Inferior parietal cortex (tissue), 1 donor: Measurements from ENCODE around the gene TMEM184B.

Experiments
- DNase-seq: peaks from one replicate; pipeline ENCODE4 v3.0.0-alpha.2; 2016; ENCODE audit errors: extremely low spot score

Gene TMEM184B

DNA sequence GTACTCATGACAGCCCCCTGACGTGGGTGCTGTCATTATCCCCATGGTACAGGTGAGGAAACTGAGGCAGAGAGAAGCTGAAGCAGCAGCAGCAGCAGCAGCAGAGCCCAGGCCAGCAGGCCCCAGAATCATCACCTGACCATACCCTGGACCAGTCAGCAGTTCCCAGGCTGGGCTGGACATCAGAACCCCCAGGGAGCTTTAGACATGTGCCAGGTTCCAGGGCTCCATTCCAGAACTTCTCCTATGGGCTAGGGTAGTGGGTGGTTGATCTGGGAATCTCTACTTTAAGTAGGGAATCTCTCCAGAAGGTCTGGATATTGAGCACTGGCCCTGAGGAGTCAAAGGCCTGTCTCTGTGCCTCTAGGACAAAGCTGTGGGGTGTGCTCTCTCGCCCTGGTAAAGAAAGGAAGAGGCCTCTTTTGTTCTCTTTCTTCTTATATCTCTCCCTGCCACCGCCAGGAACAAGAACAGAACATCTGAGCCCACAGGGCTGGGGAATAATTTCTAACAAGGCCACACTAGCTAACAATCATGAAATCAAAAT is 44.4 kb downstream of the TMEM184B start:
- no peak for DNase-seq

- no peak for DNase-seq
Measured at GRCh38 chr22:38226853-38227649, 45.8 kb downstream of the TMEM184B start.

GRCh38 chr22:38223289-38223960 is 49.4 kb downstream of the TMEM184B start:
- DNase-seq: no peak

GRCh38 chr22:38222797-38223119 is 50.1 kb downstream of the TMEM184B start:
- no peak for DNase-seq

DNA sequence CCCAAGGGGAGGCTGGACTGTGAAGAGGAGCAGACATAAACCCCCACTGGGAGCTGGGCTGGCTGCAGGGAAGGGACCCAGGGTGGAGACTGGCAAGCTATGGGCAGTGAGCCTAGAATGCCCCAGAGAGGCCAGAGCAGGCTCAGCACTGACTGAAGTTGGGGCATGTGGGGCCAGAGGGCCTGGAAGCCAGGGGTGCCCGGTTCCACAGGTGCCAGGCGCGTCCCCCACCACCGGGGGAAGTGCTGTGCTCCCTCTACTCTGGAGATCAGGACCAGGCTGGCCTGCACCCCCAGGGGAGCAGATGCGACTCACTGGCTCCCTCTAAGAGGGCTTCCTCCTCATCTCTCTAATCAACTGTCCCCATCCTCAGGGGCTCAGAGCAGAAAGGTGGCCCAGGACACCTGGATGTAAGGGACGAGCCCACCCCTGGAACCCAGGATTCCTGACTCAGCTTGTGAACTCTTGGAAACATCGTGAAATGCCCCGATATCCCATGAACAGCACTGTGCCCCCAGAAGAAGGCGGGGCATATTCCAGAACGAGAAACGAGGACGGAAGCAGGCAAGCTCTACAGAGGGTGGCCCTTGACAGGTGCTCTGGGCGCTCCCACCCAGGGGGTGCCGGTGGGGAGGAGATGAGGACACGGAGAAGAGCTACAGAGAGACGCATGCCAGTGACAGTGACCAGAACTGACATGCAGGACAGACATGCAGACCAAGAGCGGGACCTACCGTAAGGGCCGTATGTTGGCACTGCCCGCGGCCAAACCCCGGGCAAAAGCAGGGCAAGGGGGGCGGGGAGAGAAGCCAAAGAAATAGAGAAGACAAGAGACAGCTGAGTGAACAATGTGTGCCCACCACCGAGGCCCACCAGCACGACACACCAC is 50.7 kb downstream of the TMEM184B start:
- DNase-seq: no peak

- no peak for DNase-seq
Measured at GRCh38 chr22:38221407-38221806, 51.4 kb downstream of the TMEM184B start.

DNA sequence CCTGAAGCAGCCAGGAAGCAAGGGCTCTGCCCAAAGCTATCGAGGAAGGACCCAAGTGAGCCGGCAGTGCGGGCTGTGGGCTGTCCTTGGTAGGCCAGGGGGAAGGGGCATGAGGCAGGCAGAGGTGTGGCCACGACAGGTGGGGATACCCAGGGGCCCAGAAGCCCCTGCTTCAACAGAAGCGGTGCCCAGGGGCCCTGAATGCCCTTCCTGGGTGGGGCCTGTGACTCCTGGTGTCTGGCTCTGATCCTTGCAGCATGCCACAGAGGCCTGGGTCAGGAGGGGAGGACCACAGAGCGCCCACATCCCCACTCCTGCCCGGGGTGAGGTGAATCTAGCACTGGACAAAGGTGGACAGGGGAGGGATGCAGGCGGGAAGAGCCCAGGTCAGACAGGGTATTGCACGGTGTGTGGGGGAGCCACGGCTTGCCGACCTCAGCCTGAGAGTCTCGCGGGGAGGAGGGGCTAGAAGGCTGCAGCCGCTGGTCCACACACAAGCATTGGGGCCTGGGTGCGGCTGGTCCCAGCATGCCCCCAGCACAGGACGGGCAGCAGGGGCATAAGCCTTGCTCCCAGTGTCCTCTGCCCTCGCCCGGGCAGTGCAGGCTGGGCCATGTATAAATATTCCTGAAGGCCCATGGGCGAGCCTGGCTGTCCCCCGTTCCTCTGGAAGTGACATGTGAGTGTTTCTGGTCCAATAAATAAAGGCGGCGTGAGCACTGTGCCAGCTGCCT is 52.0 kb downstream of the TMEM184B start:
- DNase-seq: no peak

GRCh38 chr22:38220163-38220562 is 52.6 kb downstream of the TMEM184B start:
- DNase-seq: no peak

DNA sequence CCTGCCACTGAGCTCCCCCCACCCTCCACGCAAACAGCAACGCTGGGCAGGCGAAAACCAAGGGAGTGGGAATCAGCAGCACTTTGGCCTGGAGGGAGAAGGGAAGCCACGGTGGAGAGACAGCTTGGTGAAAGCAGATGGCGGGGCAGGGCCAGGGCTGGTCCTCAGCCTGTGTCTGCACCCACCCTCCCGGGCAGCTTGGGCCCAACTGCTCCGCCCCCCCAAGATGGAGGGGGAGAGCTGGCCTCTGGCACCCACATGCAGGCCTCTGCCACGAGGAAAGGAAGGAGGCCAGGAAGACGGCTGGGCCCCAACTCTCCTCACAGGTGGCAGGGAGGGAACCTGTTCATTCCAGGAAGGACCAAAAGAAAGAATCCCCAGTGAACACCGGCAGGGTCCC is 53.2 kb downstream of the TMEM184B start:
- no peak for DNase-seq

DNA sequence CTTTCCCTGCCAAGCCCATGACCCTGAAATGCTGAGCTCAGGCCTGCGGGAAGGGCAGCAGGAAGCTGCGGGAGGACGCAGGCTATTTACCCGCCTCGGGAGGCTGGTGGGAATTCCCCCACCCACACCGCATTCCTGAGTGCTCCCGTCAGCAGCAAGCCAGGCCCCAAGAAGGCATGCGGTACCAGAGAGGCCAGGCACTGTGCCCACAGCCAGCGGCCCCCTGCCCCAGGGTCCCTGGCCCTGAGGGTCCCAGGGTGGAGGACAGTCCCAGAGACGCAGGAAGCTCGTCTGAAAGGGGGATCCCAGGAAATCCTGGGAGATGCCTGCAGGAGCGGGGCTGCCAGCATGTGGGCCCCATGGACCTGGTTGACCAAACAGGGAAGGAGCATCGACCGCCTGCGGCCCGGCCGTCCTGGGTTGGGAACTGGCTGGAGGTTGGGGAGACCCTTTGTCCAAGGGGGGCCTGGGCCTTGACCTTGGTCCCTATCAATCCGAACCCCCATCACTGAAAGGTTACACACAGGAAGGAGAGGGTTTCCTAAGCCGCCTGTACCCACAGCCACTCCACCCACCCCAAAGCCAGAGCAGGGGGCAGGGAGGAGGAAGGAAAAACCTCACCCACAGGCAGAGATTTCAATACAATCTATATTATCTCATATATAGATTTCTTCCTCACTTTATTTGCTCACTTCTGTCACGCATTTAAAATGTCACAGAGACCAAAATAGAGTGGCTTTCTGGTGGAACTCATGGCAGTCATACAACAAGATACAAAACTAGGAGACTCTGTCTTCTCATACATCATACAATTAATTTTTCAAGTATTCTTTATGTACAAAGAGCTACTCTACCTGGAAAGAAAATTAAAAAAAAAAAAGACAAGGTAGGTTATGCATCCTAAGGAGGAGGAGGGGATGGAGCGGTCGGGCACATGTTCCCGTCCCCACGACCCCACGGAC is 53.9 kb downstream of the TMEM184B start:
- no peak for DNase-seq

DNA sequence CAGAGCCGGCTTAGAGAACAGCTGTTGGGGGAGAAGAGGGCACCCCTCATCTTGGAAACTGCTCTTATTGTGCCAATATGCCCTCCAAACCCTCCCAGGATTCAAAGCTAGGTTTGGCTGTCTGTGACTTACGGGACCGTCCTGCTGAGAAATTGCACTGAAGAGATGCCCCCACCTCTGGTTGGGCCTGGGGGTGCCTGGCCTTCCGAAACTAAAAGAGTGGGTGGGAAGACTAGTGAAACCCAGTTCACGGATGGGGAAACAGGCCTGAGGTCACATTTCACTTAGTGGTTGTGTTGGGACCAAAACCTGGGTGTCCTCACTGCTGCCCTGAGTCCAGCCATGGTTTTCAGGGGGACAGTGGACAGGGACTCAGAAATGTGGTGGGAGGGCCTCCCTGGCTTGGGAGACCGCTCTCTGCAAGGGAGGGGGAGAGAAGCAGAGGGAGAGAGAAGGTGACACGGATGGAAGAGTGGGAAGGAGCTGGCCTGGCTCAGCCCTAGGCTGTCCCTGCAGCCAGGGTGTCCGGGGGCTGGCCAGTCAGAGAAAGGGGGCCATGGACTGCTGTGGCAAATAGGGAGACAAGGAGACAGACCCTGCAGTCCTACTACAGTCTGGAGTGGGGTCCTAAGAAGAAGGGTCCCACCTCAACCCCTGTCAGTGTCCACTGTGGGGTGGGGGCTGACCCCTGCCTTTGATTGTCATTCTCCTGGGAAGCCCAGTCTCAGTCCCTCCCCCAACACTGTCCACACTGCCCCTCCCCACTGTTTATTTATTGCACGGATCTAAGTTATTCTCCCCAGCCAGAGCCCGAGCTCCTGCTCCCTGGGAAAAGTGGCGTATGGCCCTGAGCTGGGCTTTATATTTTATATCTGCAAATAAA is 57.4 kb downstream of the TMEM184B start:
- DNase-seq: no peak

DNA sequence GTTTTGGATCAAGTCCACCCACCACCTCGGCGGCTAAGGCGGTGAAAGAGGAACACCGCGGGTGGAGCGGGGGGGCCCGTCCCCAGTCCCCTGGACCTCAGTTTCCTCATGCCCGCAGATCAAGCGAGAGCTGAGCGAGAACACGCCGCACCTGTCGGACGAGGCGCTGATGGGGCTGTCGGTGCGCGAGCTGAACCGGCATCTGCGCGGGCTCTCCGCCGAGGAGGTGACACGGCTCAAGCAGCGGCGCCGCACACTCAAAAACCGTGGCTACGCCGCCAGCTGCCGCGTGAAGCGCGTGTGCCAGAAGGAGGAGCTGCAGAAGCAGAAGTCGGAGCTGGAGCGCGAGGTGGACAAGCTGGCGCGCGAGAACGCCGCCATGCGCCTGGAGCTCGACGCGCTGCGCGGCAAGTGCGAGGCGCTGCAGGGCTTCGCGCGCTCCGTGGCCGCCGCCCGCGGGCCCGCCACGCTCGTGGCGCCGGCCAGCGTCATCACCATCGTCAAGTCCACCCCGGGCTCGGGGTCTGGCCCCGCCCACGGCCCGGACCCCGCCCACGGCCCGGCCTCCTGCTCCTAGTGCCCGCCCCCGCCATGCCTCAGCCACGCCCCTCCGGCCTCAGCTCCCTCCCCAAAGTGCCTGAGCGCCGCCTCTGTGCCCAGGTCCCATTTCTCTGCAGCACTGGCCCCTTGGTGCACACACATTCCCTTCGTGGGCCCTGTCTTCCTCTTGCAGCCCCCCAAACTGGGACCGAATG is 58.3 kb downstream of the TMEM184B start:
- no peak for DNase-seq

- DNase-seq: no peak
Measured at GRCh38 chr22:38213990-38214301, 58.9 kb downstream of the TMEM184B start.

DNA sequence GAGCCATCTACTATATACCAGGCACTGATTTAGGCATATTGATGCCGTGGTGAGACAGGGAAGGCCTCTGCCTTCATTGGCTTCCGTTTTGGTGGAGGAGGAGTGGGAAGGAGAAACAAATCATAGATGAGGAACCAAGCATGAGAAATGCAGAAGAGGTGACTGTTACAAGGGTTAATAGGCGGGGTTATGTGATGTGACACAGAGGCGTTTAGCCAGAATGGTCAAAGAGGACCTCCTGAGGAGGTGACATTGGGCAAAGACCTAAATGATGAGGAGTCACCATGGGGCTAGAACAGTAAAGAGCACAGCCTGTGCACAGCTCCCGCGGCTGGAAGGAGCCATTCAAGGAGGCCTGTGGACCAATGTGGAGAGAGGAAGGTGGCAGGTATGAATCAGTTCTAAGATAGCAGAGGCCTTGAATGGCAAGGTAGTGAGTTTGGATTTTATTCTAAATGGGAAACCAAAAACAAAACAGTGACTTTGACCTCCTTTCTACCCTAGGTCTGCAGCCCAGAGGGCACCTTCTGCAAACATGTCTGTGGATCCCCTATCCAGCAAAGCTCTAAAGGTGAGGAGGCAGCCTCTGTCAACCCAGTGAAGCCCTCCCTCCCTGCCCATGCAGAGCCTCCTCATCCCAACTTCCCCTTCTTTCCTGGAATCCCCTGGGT is 59.4 kb downstream of the TMEM184B start:
- DNase-seq: no peak

DNA sequence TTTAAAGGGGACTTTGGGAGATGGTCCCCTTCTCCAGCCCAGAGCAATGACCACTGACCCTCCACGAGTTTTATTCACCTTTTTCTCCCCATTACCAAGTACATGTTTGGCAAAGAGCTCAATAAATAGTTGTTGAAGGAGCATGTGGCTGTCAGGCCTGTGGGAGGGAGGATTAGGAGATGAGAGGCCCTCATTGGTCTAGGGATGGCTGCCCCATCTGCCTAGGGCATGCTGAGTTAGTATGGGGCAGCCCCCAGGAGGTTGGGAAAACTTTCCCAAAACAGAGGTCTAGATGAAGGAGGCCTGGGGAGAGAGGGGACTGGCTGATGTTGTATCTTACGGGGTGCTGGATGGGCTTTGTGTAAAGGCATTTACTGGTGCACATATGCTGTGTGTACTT is 60.4 kb downstream of the TMEM184B start:
- DNase-seq: no peak

DNA sequence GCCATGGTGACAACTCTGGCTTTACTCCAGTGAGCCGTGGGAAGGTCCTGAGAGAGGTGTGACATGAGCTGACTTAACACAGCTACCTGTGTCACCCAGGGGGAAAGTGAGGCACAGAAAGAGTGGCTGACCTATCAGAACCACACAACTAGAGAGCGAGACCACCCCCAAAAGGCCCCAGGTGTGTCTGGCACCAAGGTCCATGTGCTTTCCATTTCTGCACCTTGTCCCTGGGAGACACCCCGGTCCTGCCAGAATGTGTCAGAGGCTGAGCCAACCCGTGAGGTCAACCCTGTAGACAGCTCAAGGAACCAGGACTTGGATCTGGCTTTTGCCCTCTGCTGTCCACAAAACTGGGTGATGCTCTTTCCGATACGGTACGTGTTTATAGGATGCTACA is 61.3 kb downstream of the TMEM184B start:
- DNase-seq: no peak

DNA sequence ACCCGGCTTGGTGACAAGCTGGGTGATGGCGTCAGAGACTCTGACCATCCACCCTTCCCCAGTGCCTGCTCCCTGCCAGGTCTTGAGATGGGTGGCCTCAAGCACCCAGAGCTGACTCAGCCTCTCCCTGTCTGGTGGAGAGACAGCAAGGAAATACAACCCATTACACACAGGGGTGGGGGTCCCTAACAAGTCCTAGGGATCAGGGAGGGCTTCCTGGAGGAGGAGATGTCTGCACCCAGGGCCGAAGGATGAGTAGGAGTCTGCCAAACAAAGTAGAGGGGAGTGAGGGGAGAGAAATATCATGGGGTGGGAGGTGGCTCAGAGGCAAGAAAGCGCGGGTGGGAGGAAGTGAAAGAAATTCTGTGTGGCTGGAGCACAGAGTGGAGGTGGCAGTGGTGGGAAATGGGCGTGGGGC is 64.2 kb downstream of the TMEM184B start:
- no peak for DNase-seq

GRCh38 chr22:38207898-38208432 is 64.8 kb downstream of the TMEM184B start:
- DNase-seq: no peak
